Heart left ventricle (tissue), 16 donors: Measurements from ENCODE around the gene CCL19. TPM values are rescaled to one million over a fixed set of nuclear protein-coding genes. Genes with fewer than 3 reads are reported as not detected.

Experiments used
- ATAC-seq, 4 donors: fragments of 200-7000 bp; cut with Tn5 transposase; one replicate each; pipeline ENCODE4 v1.9.1; 2020 to 2022; ENCODE audit warnings: moderate library complexity in 4 of 4, mild to moderate bottlenecking in 3 of 4, moderate number of reproducible peaks in 1 of 4
- DNase-seq, 5 donors: peaks; one replicate each; pipeline ENCODE4 v3.0.0-alpha.2; 2020
- H3K27ac ChIP-seq, 12 donors: fragments of 200-600 bp; sonication (generic) in 4 of 12; one replicate each; pipeline versions ENCODE4 v1.5.0 to v1.8.0; 2016 to 2022; ENCODE audit warnings: mild to moderate bottlenecking in 2 of 12
- H3K27me3 ChIP-seq, 9 donors: fragments of 200-600 bp; sonication (generic) in 2 of 9; one replicate each; pipeline versions ENCODE4 v1.5.1 to v1.8.0; 2016 to 2022; ENCODE audit warnings: mild to moderate bottlenecking in 3 of 9
- H3K36me3 ChIP-seq, 9 donors: fragments of 200-600 bp; sonication (generic) in 2 of 9; one replicate each; pipeline versions ENCODE4 v1.5.0 to v1.8.0; 2018 to 2022; ENCODE audit warnings: mild to moderate bottlenecking in 2 of 9
- H3K4me1 ChIP-seq, 12 donors: fragments of 200-600 bp; sonication (generic) in 4 of 12; one replicate each; pipeline versions ENCODE4 v1.5.0 to v1.8.0; 2016 to 2022; ENCODE audit warnings: mild to moderate bottlenecking in 3 of 12
- H3K4me3 ChIP-seq, 12 donors: fragments of 200-600 bp; sonication (generic) in 4 of 12; one replicate each; pipeline versions ENCODE4 v1.5.0 to v1.8.0; 2017 to 2022; ENCODE audit warnings: mild to moderate bottlenecking in 9 of 12, moderate library complexity in 4 of 12
- H3K9me3 ChIP-seq, 12 donors: fragments of 200-600 bp; sonication (generic) in 4 of 12; one replicate each; pipeline versions ENCODE4 v1.5.0 to v1.8.0; 2016 to 2022; ENCODE audit warnings: mild to moderate bottlenecking in 1 of 12
- POLR2A ChIP-seq, 2 donors: fragments of 450-650 bp; IDR thresholded peaks; one replicate each; pipeline ENCODE4 v1.6.1; 2017; ENCODE audit warnings: antibody characterized with exemption in 2 of 2, mild to moderate bottlenecking in 2 of 2, moderate library complexity in 2 of 2
- WGBS, 4 donors: extraction: QIAGEN DNeasy Blood & Tissue Kit in 2 of 4; methylation state at CpG; one replicate each; pipeline versions ENCODE4 v1.1.5 to v1.1.7; 2013 to 2018; 5-methylcytosine and 5-hydroxymethylcytosine counted together
- intact Hi-C, 10 donors: fragments of 100-400 bp; cut with DNase I; formaldehyde crosslinking; loops; one replicate each; pipeline versions ENCODE4 v1.11.1 to v1.14.2; 2022
- polyA plus RNA-seq, 2 donors: library from polyadenylated mRNA; stranded (reverse); fragments of 200-250 nt; gene quantifications; one replicate each; pipeline ENCODE4 v1.2.3, GENCODE V29; 2013
- total RNA-seq, 9 donors: library from RNA; depleted of rRNA in 2 of 9; stranded (reverse); fragments of >200 nt in 2 of 9; fragmentation: NEBNext Ultra II Directional in 3 of 9; extraction: Animal tissue kit (Norgen Biotek cat#: 25700) in 3 of 9; gene quantifications; one replicate each; pipeline versions ENCODE4 v1.1.0 to v1.2.4, GENCODE V29; 2016 to 2023
- TF ChIP-seq, protein P1 (sequence below), 12 donors: fragments of 200-600 bp; sonication (generic) in 4 of 12; IDR thresholded peaks; one replicate each; pipeline versions ENCODE4 v1.5.0 to v1.8.0; 2018 to 2022; ENCODE audit warnings: antibody characterized with exemption in 12 of 12, mild to moderate bottlenecking in 5 of 12
- donor health status: ischemic (EF 13 %, LVEDD 7.1; RV severe dilation, severe dysfunction).
- donor health status: healthy with polysubstance abuse.
- donor health status: DM: no; HTN: yes; CAD: no.
- donor health status: DM: no; HTN: no; CAD: no.
- donor health status: ischemic (EF 25% LVEDD 6.9; RV normal size, moderate dysfunction).
- donor health status: ischemic (EF 25% LVEDD 5.7; RV mildly dilated, moderate dysfunction).
- donor health status: healthy.
- donor health status: DM: yes; HTN: yes; CAD: no.
- donor health status: ischemic (EF 35%, LVEDD 5.7; RV mildly dilated, moderate dysfunction).
- donor health status: nonischemic (EF 11% LVEDD 7.7; RV severe dilation, severe dysfunction).
- donor health status: DM: yes; HTN: yes; CAD: no.
- donor health status: PGD.
- donor health status: ischemic (EF 29% LVEDD 5.4; RV normal size, mild dysfunction).
- donor health status: nonischemic (EF 23%, LVEDD 6.1; RV moderate dilation, normal function).

CCL19 gene
- total and polyA plus RNA-seq, 11 donors, result 0.46 to 25.7 (median 1.3) TPM; not detected in 5

DNA sequence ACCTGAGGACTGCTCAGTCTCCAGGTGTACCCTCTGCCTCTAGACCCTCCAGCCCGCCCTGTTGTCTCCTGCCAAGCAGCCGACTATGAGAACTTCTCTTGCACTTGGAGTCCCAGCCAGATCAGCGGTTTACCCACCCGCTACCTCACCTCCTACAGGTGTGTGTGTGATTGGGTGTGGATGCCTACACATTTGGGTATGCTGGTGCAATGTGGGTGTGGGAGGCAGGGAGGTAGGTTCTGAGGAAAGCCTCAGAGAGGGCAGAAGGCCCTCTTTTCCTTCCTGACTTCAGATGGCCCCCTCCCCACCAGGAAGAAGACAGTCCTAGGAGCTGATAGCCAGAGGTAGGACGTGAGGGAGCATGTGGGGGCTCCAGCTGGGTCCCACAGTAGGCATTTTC is 34.1 kb downstream of the CCL19 start:
- Histone ChIP-seq H3K36me3 (peaks cover 0 to 39% (median 24%) of the 10 kb centered on the region in 9 donors), H3K4me3 (no peak overlapping the region), H3K9me3 (no peaks in the 10 kb centered on the region), H3K4me1 (peaks cover 7 to 48% (median 33%) of the 10 kb centered on the region in 12 donors), H3K27me3 (no peaks in the 10 kb centered on the region), H3K27ac (no peak overlapping the region)
- no peak for DNase-seq
- WGBS, 4 donors, result 92 to 95% (median 94%) methylated on average over 5 of the region's 5 CpGs
- ATAC-seq, result no peak
- TF ChIP-seq POLR2A (IDR thresholded peaks at IDR 0.05), result no peak
- TF ChIP-seq, protein P1, sequence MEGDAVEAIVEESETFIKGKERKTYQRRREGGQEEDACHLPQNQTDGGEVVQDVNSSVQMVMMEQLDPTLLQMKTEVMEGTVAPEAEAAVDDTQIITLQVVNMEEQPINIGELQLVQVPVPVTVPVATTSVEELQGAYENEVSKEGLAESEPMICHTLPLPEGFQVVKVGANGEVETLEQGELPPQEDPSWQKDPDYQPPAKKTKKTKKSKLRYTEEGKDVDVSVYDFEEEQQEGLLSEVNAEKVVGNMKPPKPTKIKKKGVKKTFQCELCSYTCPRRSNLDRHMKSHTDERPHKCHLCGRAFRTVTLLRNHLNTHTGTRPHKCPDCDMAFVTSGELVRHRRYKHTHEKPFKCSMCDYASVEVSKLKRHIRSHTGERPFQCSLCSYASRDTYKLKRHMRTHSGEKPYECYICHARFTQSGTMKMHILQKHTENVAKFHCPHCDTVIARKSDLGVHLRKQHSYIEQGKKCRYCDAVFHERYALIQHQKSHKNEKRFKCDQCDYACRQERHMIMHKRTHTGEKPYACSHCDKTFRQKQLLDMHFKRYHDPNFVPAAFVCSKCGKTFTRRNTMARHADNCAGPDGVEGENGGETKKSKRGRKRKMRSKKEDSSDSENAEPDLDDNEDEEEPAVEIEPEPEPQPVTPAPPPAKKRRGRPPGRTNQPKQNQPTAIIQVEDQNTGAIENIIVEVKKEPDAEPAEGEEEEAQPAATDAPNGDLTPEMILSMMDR (IDR thresholded peaks at IDR 0.05), result no peak
- intact Hi-C loops, result no loop called here

DNA sequence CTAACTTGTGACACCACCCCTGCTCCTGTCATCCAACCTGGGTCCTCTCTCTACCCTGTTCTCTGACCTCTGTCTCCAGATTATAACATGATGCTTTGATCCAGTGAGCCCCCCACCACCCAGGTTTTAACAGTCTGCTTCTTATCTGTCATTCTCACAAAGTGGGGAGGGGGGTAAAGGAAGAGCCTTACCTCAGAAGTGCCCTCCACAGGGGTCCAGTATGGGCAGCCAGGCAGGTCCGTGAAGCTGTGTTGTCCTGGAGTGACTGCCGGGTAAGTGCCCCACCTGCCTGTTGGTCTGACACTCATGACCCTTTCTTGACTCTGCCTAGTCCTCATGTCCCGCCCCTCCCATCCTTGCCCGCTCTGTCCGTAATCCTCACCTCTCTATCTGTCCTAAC is 35.7 kb downstream of the CCL19 start:
- intact Hi-C loops, result no loop called here
- no peak for TF ChIP-seq POLR2A (IDR thresholded peaks at IDR 0.05)
- TF ChIP-seq, protein P1 (IDR thresholded peaks at IDR 0.05), result no peak
- Histone ChIP-seq H3K27me3 (no peaks in the 10 kb centered on the region), H3K4me3 (no peak overlapping the region), H3K27ac (peak overlapping the region in 10 of 12 donors; percentile 55 to 95 (median 86)), H3K9me3 (no peaks in the 10 kb centered on the region), H3K4me1 (peaks cover 7 to 61% (median 43%) of the 10 kb centered on the region in 12 donors), H3K36me3 (peaks cover 0 to 27% (median 10%) of the 10 kb centered on the region in 9 donors)
- 67 to 74% (median 69%) methylated on average over 5 of the region's 5 CpGs for WGBS, 4 donors
- no peak for DNase-seq
- no peak for ATAC-seq

DNA sequence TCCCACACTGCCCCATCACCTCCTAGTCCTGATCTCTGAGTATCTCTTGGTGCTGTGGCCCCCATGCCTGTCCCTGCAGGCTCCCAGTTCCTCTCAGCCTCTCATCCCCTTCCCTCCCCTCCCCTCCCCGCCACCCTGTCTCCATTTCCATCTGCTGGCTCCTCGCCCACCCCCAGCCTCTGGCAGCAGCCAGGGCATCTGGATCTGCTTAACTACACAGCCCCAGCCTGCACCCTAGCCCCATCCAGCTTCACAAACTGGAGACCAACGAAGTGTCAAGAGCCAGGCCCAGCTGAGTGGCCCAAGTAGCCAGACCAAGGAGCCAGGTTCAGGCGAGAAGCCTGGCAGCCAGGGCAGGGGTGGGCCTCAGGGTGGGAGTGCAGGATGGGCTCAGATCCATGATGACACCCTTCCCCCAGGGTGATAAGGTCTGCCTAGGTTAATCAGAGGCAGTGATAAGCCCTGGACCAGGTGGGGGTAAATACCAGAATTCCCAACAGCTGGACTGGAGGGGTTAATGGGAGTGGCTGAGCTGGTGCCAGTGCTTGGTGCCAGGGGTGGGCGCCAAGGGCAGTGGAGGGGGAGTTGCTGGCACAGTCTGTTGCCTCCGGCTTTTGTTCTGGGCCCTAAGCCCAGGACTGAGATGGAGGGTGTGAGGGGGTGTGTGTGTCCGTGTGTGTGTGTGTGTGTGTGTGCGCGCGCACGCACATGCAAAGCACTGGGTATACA is 36.6 kb downstream of the CCL19 start:
- peak overlapping the region; percentile 43 to 95 (median 86) for H3K27ac ChIP-seq
- H3K9me3 ChIP-seq, result no peaks in the 10 kb centered on the region
- ATAC-seq (peak; percentile 47 to 81 (median 67)), DNase-seq (peak; percentile 81 to 88 (median 83))
- TF ChIP-seq, protein P1 (IDR thresholded peaks at IDR 0.05), result no peak
- TF ChIP-seq POLR2A (IDR thresholded peaks at IDR 0.05), result no peak
- peak overlapping the region in 3 of 12 donors; percentile 22 to 61 (median 24) for H3K4me3 ChIP-seq
- peaks cover 7 to 61% (median 43%) of the 10 kb centered on the region in 12 donors for H3K4me1 ChIP-seq
- WGBS, 4 donors, result 29 to 49% (median 40%) methylated on average over 10 to 11 of the region's 11 CpGs
- no peaks in the 10 kb centered on the region for H3K27me3 ChIP-seq
- intact Hi-C loops, result loop anchor here in 1 of 10 donors (5.0 kb wide), 1 partner anchor 48 kb away; no protein-coding TSS in a partner anchor
- H3K36me3 ChIP-seq, result peaks cover 0 to 22% (median 10%) of the 10 kb centered on the region in 9 donors
